H9 (cell line): ENCODE measurements around the gene DUSP14. TPM values are rescaled to one million over a fixed set of nuclear protein-coding genes. Genes with fewer than 3 reads are reported as not detected.

Experiments used
- DNase-seq: peaks from one replicate; pipeline ENCODE4 v3.0.0-alpha.2; 2017
- H2AFZ ChIP-seq: one replicate; pipeline ENCODE4 v1.6.1; 2013; ENCODE audit warnings: mild to moderate bottlenecking, low read length, control low read depth, moderate library complexity
- H2AK5ac ChIP-seq: 2 replicates; pipeline ENCODE4 v1.6.1; 2013; ENCODE audit warnings: low read length, control low read depth, mixed read lengths; ENCODE audit not compliant: insufficient read length
- H2BK120ac ChIP-seq: one replicate; pipeline ENCODE4 v1.6.1; 2013; ENCODE audit warnings: low read depth, mild to moderate bottlenecking, low read length, control low read depth, inconsistent platforms; ENCODE audit not compliant: poor library complexity, severe bottlenecking
- H2BK12ac ChIP-seq: 2 replicates; pipeline ENCODE4 v1.6.1; 2013; ENCODE audit warnings: low read length, control low read depth, mixed read lengths, low read depth; ENCODE audit not compliant: insufficient read length
- H2BK15ac ChIP-seq: 2 replicates; pipeline ENCODE4 v1.6.1; 2013; ENCODE audit warnings: low read depth, low read length, control low read depth
- H2BK20ac ChIP-seq: one replicate; pipeline ENCODE4 v1.6.1; 2013; ENCODE audit warnings: low read depth, mild to moderate bottlenecking, low read length, control low read depth, inconsistent platforms; ENCODE audit not compliant: poor library complexity, severe bottlenecking
- H2BK5ac ChIP-seq: 2 replicates; pipeline ENCODE4 v1.6.1; 2013; ENCODE audit warnings: low read length, control low read depth, mixed read lengths; ENCODE audit not compliant: insufficient read length
- H3K14ac ChIP-seq: 2 replicates; pipeline ENCODE4 v1.6.1; 2013; ENCODE audit warnings: low read length, control low read depth; ENCODE audit not compliant: insufficient read depth
- H3K18ac ChIP-seq: 2 replicates; pipeline ENCODE4 v1.6.1; 2013; ENCODE audit warnings: low read depth, mild to moderate bottlenecking, mixed read lengths, low read length, control low read depth; ENCODE audit not compliant: insufficient read length
- H3K23ac ChIP-seq: 2 replicates; pipeline ENCODE4 v1.6.1; 2013; ENCODE audit warnings: low read length, control low read depth, mixed read lengths, low read depth; ENCODE audit not compliant: insufficient read length
- H3K23me2 ChIP-seq: 2 replicates; pipeline ENCODE4 v1.6.1; 2013; ENCODE audit warnings: low read depth, mild to moderate bottlenecking, mixed read lengths, low read length, control low read depth; ENCODE audit not compliant: insufficient read length, poor library complexity, severe bottlenecking
- H3K27ac ChIP-seq: 2 replicates; pipeline ENCODE4 v1.5.1; 2013; ENCODE audit warnings: low read length, control low read depth, mixed read lengths, low read depth; ENCODE audit not compliant: insufficient read length
- H3K27me3 ChIP-seq: 2 replicates; pipeline ENCODE4 v1.6.1; 2013; ENCODE audit warnings: low read length, control low read depth, inconsistent platforms; ENCODE audit not compliant: insufficient read depth
- H3K4ac ChIP-seq: 2 replicates; pipeline ENCODE4 v1.6.1; 2013; ENCODE audit warnings: low read depth, mild to moderate bottlenecking, control low read depth, inconsistent platforms, low read length, moderate library complexity
- H3K4me1 ChIP-seq: 2 replicates; pipeline ENCODE4 v1.6.1; 2013; ENCODE audit warnings: low read length, control low read depth, inconsistent platforms; ENCODE audit not compliant: insufficient read depth
- H3K4me2 ChIP-seq: 2 replicates; pipeline ENCODE4 v1.6.1; 2013; ENCODE audit warnings: low read length, control low read depth, mixed read lengths; ENCODE audit not compliant: insufficient read length, insufficient read depth
- H3K56ac ChIP-seq: 2 replicates; pipeline ENCODE4 v1.6.1; 2013; ENCODE audit warnings: low read depth, mild to moderate bottlenecking, mixed read lengths, low read length, control low read depth; ENCODE audit not compliant: insufficient read length
- H3K79me1 ChIP-seq: 2 replicates; pipeline ENCODE4 v1.6.1; 2013; ENCODE audit warnings: low read depth, mild to moderate bottlenecking, moderate library complexity, low read length, control low read depth, inconsistent platforms; ENCODE audit not compliant: insufficient read depth, poor library complexity, severe bottlenecking
- H3K79me2 ChIP-seq: 2 replicates; pipeline ENCODE4 v1.6.1; 2013; ENCODE audit warnings: low read length, control low read depth, inconsistent platforms; ENCODE audit not compliant: insufficient read depth
- H3K9ac ChIP-seq: 2 replicates; pipeline ENCODE4 v1.6.1; 2013; ENCODE audit warnings: low read length, control low read depth, mixed read lengths; ENCODE audit not compliant: insufficient read length; ENCODE audit errors: extremely low read depth
- H3K9me3 ChIP-seq: one replicate; pipeline ENCODE4 v1.6.1; 2013; ENCODE audit warnings: low read depth, low read length, inconsistent platforms; ENCODE audit not compliant: control insufficient read depth
- H3T11ph ChIP-seq: one replicate; pipeline ENCODE4 v1.6.1; 2013; ENCODE audit warnings: mild to moderate bottlenecking, low read length, control low read depth, inconsistent platforms
- H4K20me1 ChIP-seq: one replicate; pipeline ENCODE4 v1.6.1; 2013; ENCODE audit not compliant: control insufficient read depth, insufficient read length, insufficient read depth
- H4K5ac ChIP-seq: 2 replicates; pipeline ENCODE4 v1.6.1; 2013; ENCODE audit warnings: low read depth, mild to moderate bottlenecking, mixed read lengths, low read length, control low read depth; ENCODE audit not compliant: insufficient read length
- H4K8ac ChIP-seq: replicated peaks from 2 replicates; pipeline ENCODE4 v1.6.1; 2013; ENCODE audit warnings: low read length, control low read depth, mixed read lengths, low read depth; ENCODE audit not compliant: insufficient read length
- H4K91ac ChIP-seq: 2 replicates; pipeline ENCODE4 v1.6.1; 2013; ENCODE audit warnings: low read depth, mild to moderate bottlenecking, moderate library complexity, mixed read lengths, low read length, control low read depth; ENCODE audit not compliant: insufficient read length
- H3K27ac Mint-ChIP-seq, 3 experiments: 2 replicates in 2 of 3; 3 replicates in 1 of 3; pipeline ENCODE4 v1.8.0; 2020 to 2021; ENCODE audit warnings: mixed read lengths in 3 of 3, mild to moderate bottlenecking in 1 of 3, moderate library complexity in 1 of 3
- H3K27me3 Mint-ChIP-seq: 2 replicates; pipeline ENCODE4 v1.8.0; 2021; ENCODE audit warnings: low read depth, mild to moderate bottlenecking, moderate library complexity, mixed read lengths
- H3K36me3 Mint-ChIP-seq, 3 experiments: 2 replicates in 2 of 3; 3 replicates in 1 of 3; pipeline ENCODE4 v1.8.0; 2020 to 2021; ENCODE audit warnings: low read depth in 3 of 3, mixed read lengths in 3 of 3; ENCODE audit not compliant: insufficient read depth in 1 of 3
- H3K4me1 Mint-ChIP-seq, 2 experiments: 2 replicates each; pipeline ENCODE4 v1.8.0; 2020; ENCODE audit warnings: mixed read lengths in 2 of 2
- H3K4me3 Mint-ChIP-seq, 2 experiments: 2 replicates in 1 of 2; 3 replicates in 1 of 2; pipeline ENCODE4 v1.8.0; 2020 to 2021; ENCODE audit warnings: mild to moderate bottlenecking in 2 of 2, mixed read lengths in 2 of 2, moderate library complexity in 1 of 2
- H3K9me3 Mint-ChIP-seq, 2 experiments: 2 replicates in 1 of 2; 3 replicates in 1 of 2; pipeline ENCODE4 v1.8.0; 2020; ENCODE audit warnings: mild to moderate bottlenecking in 2 of 2, mixed read lengths in 2 of 2, moderate library complexity in 1 of 2
- WGBS: extraction: QIAGEN DNeasy Blood & Tissue Kit; methylation state at CpG from one replicate; pipeline ENCODE4 v1.1.7; 2013; ENCODE audit warnings: missing lambda C conversion rate, low lambda C conversion rate, mixed read lengths; ENCODE audit not compliant: insufficient read length; ENCODE audit errors: extremely low coverage; 5-methylcytosine and 5-hydroxymethylcytosine counted together
- total RNA-seq: library from RNA; stranded (reverse); gene quantifications from 2 replicates; pipeline ENCODE4 v1.2.1, GENCODE V29; 2021
- TF ChIP-seq, protein P1 (sequence below): fragments of 200-600 bp; sonication (generic); conservative IDR thresholded peaks from 3 replicates; pipeline ENCODE4 v1.8.0; 2021; ENCODE audit warnings: antibody characterized with exemption, mild to moderate bottlenecking

The DUSP14 gene
- total RNA-seq, 1 experiment from 2014 or later: 21.3 TPM

DNA sequence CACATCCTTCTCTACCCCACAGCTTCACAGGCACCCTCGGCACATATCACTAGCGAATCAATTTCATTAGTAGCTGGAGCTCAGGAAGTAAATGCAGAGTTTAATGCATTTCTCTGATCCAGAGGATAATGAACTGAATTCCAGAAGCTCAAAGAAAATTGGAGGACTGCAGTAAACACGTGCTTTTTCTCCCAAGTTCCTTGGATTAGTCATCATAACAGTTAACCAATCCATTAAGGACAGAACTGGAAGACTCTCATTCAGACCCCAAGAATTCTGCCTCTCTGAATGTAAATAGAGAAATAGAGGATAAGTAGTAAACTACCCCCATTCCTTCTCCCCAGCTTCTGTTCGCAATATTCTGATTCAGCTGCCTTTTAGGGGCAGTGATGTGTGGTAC is 40.7 kb downstream of the DUSP14 start:
- DNase-seq: no peak
- no peaks in the 10 kb centered on the region for H3K27me3 Mint-ChIP-seq
- peak overlapping the region; percentile 29 for H4K91ac ChIP-seq
- TF ChIP-seq, protein P1, sequence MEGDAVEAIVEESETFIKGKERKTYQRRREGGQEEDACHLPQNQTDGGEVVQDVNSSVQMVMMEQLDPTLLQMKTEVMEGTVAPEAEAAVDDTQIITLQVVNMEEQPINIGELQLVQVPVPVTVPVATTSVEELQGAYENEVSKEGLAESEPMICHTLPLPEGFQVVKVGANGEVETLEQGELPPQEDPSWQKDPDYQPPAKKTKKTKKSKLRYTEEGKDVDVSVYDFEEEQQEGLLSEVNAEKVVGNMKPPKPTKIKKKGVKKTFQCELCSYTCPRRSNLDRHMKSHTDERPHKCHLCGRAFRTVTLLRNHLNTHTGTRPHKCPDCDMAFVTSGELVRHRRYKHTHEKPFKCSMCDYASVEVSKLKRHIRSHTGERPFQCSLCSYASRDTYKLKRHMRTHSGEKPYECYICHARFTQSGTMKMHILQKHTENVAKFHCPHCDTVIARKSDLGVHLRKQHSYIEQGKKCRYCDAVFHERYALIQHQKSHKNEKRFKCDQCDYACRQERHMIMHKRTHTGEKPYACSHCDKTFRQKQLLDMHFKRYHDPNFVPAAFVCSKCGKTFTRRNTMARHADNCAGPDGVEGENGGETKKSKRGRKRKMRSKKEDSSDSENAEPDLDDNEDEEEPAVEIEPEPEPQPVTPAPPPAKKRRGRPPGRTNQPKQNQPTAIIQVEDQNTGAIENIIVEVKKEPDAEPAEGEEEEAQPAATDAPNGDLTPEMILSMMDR: no peak
- H2BK12ac ChIP-seq: no peak overlapping the region
- no peak overlapping the region for H3K14ac ChIP-seq
- WGBS: no CpG with 5 or more reads among the region's 4 CpGs
- no peak overlapping the region for H3K4me2 ChIP-seq
- H3T11ph ChIP-seq: no peak overlapping the region
- H3K9ac ChIP-seq: no peak overlapping the region
- no peak overlapping the region for H2AK5ac ChIP-seq
- H3K18ac ChIP-seq: no peak overlapping the region
- no peaks in the 10 kb centered on the region; a peak in 1 of 5 replicates for H3K9me3 Mint-ChIP-seq
- no peaks in the 10 kb centered on the region for H4K20me1 ChIP-seq
- no peak overlapping the region for H2AFZ ChIP-seq
- H3K79me2 ChIP-seq: no peaks in the 10 kb centered on the region
- no peak overlapping the region for H2BK15ac ChIP-seq
- H3K79me1 ChIP-seq: no peaks in the 10 kb centered on the region
- no peak overlapping the region for H3K27ac ChIP-seq
- no peaks in the 10 kb centered on the region for H3K4me1 Mint-ChIP-seq
- no peaks in the 10 kb centered on the region for H3K23me2 ChIP-seq
- no peaks in the 10 kb centered on the region for H3K9me3 ChIP-seq
- H2BK120ac ChIP-seq: no peak overlapping the region
- H4K5ac ChIP-seq: no peak overlapping the region
- H3K4ac ChIP-seq: no peak overlapping the region
- no peaks in the 10 kb centered on the region for H3K27me3 ChIP-seq
- no peaks in the 10 kb centered on the region for H3K4me1 ChIP-seq
- H2BK5ac ChIP-seq: no peak overlapping the region
- H3K56ac ChIP-seq: no peak overlapping the region
- H3K4me3 Mint-ChIP-seq: no peak overlapping the region
- no peak overlapping the region for H4K8ac ChIP-seq
- H3K23ac ChIP-seq: no peak overlapping the region
- H3K27ac Mint-ChIP-seq: peak overlapping the region in 1 of 3 experiments; percentile 71; a peak in 2 of 7 replicates
- H3K36me3 Mint-ChIP-seq: peaks cover 2 to 23% (median 20%) of the 10 kb centered on the region in 3 experiments; a peak in 6 of 7 replicates
- H2BK20ac ChIP-seq: no peak overlapping the region
